Neuron (in vitro differentiated cells): Measurements from ENCODE around the gene NOP16.

Experiments used
- H2AFZ ChIP-seq: one replicate; pipeline ENCODE4 v1.6.1; 2013; ENCODE audit warnings: low read depth, mild to moderate bottlenecking, inconsistent platforms, low read length, moderate library complexity
- H3K27me3 ChIP-seq: one replicate; pipeline ENCODE4 v1.6.1; 2013; ENCODE audit warnings: low read length; ENCODE audit not compliant: insufficient read depth
- H3K36me3 ChIP-seq: one replicate; pipeline ENCODE4 v1.6.1; 2013; ENCODE audit warnings: low read length; ENCODE audit not compliant: insufficient read depth
- H3K4me1 ChIP-seq: one replicate; pipeline ENCODE4 v1.6.1; 2013; ENCODE audit warnings: low read length; ENCODE audit not compliant: insufficient read depth
- H3K4me3 ChIP-seq: 2 replicates; pipeline ENCODE4 v1.5.1; 2013; ENCODE audit warnings: mild to moderate bottlenecking, low read length, moderate library complexity
- H3K9me3 ChIP-seq: one replicate; pipeline ENCODE4 v1.6.1; 2013; ENCODE audit warnings: low read length

The NOP16 gene

GRCh38 chr5:176355400-176356178 is 32.8 kb downstream of the NOP16 start:
- peaks cover 72% of the 10 kb centered on the region for H3K36me3 ChIP-seq
- peaks cover 2% of the 10 kb centered on the region for H3K9me3 ChIP-seq
- no peaks in the 10 kb centered on the region for H3K27me3 ChIP-seq

GRCh38 chr5:176353533-176353932 is 34.9 kb downstream of the NOP16 start:
- Histone ChIP-seq H3K36me3 (peaks cover 86% of the 10 kb centered on the region), H3K27me3 (no peaks in the 10 kb centered on the region), H3K4me3 (no peak overlapping the region), H2AFZ (no peak overlapping the region), H3K9me3 (peaks cover 2% of the 10 kb centered on the region), H3K4me1 (no peaks in the 10 kb centered on the region)

More at GRCh38 chr5:176355400-176356178, 32.8 kb downstream of the NOP16 start:
- no peak overlapping the region for H3K4me3 ChIP-seq
- no peak overlapping the region for H2AFZ ChIP-seq
- H3K4me1 ChIP-seq = no peaks in the 10 kb centered on the region

GRCh38 chr5:176352116-176352878 is 36.1 kb downstream of the NOP16 start:
- no peak overlapping the region for H3K4me3 ChIP-seq
- peaks cover 92% of the 10 kb centered on the region for H3K36me3 ChIP-seq
- H3K27me3 ChIP-seq = no peaks in the 10 kb centered on the region
- H3K4me1 ChIP-seq = no peaks in the 10 kb centered on the region
- H3K9me3 ChIP-seq = peaks cover 2% of the 10 kb centered on the region
- no peak overlapping the region for H2AFZ ChIP-seq

- Histone ChIP-seq H3K4me1 (no peaks in the 10 kb centered on the region), H3K9me3 (peaks cover 2% of the 10 kb centered on the region), H3K27me3 (no peaks in the 10 kb centered on the region), H3K36me3 (peaks cover 93% of the 10 kb centered on the region), H3K4me3 (no peak overlapping the region), H2AFZ (no peak overlapping the region)
These were observed 38.0 kb downstream of the NOP16 start for GRCh38 chr5:176350416-176350815.

- Histone ChIP-seq H3K27me3 (no peaks in the 10 kb centered on the region), H2AFZ (no peak overlapping the region), H3K4me1 (no peaks in the 10 kb centered on the region), H3K4me3 (no peak overlapping the region), H3K9me3 (no peaks in the 10 kb centered on the region), H3K36me3 (peaks cover 72% of the 10 kb centered on the region)
These were observed 45.5 kb downstream of the NOP16 start for GRCh38 chr5:176342766-176343458.

GRCh38 chr5:176342158-176342483 is 46.3 kb downstream of the NOP16 start:
- no peak overlapping the region for H2AFZ ChIP-seq
- peaks cover 72% of the 10 kb centered on the region for H3K36me3 ChIP-seq
- H3K27me3 ChIP-seq = no peaks in the 10 kb centered on the region
- no peaks in the 10 kb centered on the region for H3K4me1 ChIP-seq
- no peaks in the 10 kb centered on the region for H3K9me3 ChIP-seq
- no peak overlapping the region for H3K4me3 ChIP-seq

GRCh38 chr5:176341325-176342157 is 46.9 kb downstream of the NOP16 start:
- Histone ChIP-seq H3K27me3 (no peaks in the 10 kb centered on the region), H3K9me3 (no peaks in the 10 kb centered on the region), H3K36me3 (peaks cover 72% of the 10 kb centered on the region)

GRCh38 chr5:176339304-176339703 is 49.1 kb downstream of the NOP16 start:
- H3K4me1 ChIP-seq = no peaks in the 10 kb centered on the region
- H3K36me3 ChIP-seq = peaks cover 57% of the 10 kb centered on the region
- no peaks in the 10 kb centered on the region for H3K27me3 ChIP-seq
- H3K9me3 ChIP-seq = peaks cover 2% of the 10 kb centered on the region
- H2AFZ ChIP-seq = no peak overlapping the region
- no peak overlapping the region for H3K4me3 ChIP-seq

More at GRCh38 chr5:176341325-176342157, 46.9 kb downstream of the NOP16 start:
- H2AFZ ChIP-seq = no peak overlapping the region
- no peaks in the 10 kb centered on the region for H3K4me1 ChIP-seq
- H3K4me3 ChIP-seq = no peak overlapping the region

GRCh38 chr5:176337913-176338312 is 50.5 kb downstream of the NOP16 start:
- Histone ChIP-seq H3K9me3 (peaks cover 6% of the 10 kb centered on the region), H2AFZ (no peak overlapping the region), H3K27me3 (no peaks in the 10 kb centered on the region), H3K4me1 (no peaks in the 10 kb centered on the region), H3K36me3 (peaks cover 54% of the 10 kb centered on the region), H3K4me3 (no peak overlapping the region)

GRCh38 chr5:176334031-176334770 is 54.2 kb downstream of the NOP16 start:
- no peaks in the 10 kb centered on the region for H3K4me1 ChIP-seq
- peaks cover 34% of the 10 kb centered on the region for H3K36me3 ChIP-seq
- no peaks in the 10 kb centered on the region for H3K27me3 ChIP-seq
- no peak overlapping the region for H3K4me3 ChIP-seq
- H3K9me3 ChIP-seq = peaks cover 6% of the 10 kb centered on the region
- H2AFZ ChIP-seq = no peak overlapping the region
